GM12878 (cell line): ENCODE measurements around the gene B3GNT4. TPM values are rescaled to one million over a fixed set of nuclear protein-coding genes. Genes with fewer than 3 reads are reported as not detected.

Source experiments
- ATAC-seq: fragments of 200-7000 bp; cut with Tn5 transposase; 3 replicates; pipeline ENCODE4 v1.9.1; 2020; ENCODE audit warnings: mild to moderate bottlenecking, moderate library complexity
- BruUV-seq: library from RNA; stranded (reverse); fragments of 400-500 nt; replicated peaks from 2 replicates; lab custom pipeline; 2021; lab: Mats Ljungman, UMichigan
- CTCF ChIA-PET: fragments of 300-600 bp; sonication (Branson Sonifier 250); formaldehyde crosslinking; extraction: SDS; loops from one replicate; lab custom pipeline; 2021; ENCODE audit warnings: inconsistent platforms; lab: Yijun Ruan, JAX
- POLR2A ChIA-PET: fragments of 350-600 bp; formaldehyde crosslinking; extraction: SDS; loops from one replicate; lab custom pipeline; 2021; ENCODE audit warnings: inconsistent platforms; lab: Charles Lee
- RAD21 ChIA-PET: fragments of 300-600 bp; sonication (Branson Sonifier 250); formaldehyde crosslinking; loops from one replicate; lab custom pipeline; 2023; ENCODE audit warnings: antibody characterized with exemption; ENCODE audit not compliant: unreplicated experiment; lab: Charles Lee
- SMC1A ChIA-PET: fragments of 300-600 bp; sonication (Branson Sonifier 250); formaldehyde crosslinking; loops from one replicate; lab custom pipeline; 2023; ENCODE audit not compliant: unreplicated experiment, uncharacterized antibody; lab: Charles Lee
- DNase-seq: peaks from one replicate; pipeline ENCODE4 v3.0.0-alpha.2; 2011; ENCODE audit warnings: low read depth, low spot score
- FAIRE-seq: peaks from 3 replicates; lab custom pipeline; 2011; peaks lifted over from hg19 to GRCh38; lab: Jason Lieb, UNC
- H2AFZ ChIP-seq: 2 replicates; pipeline ENCODE4 v1.6.0; 2011; ENCODE audit warnings: low read depth, low read length, control low read depth; ENCODE audit not compliant: control insufficient read depth
- H3K27ac ChIP-seq: 2 replicates; pipeline ENCODE4 v1.5.1; 2011; ENCODE audit warnings: control low read depth; ENCODE audit not compliant: control insufficient read depth, insufficient read depth
- H3K27me3 ChIP-seq, 2 experiments: replicated peaks in 1 of 2; 2 replicates each; pipeline versions ENCODE4 v1.6.0 to v1.6.1; 2011; ENCODE audit warnings: low read length in 1 of 2; ENCODE audit not compliant: control insufficient read depth in 2 of 2, insufficient read depth in 2 of 2
- H3K36me3 ChIP-seq, 2 experiments: 2 replicates each; pipeline ENCODE4 v1.5.1; 2011; ENCODE audit warnings: low read length in 1 of 2; ENCODE audit not compliant: control insufficient read depth in 2 of 2, insufficient read depth in 2 of 2
- H3K4me1 ChIP-seq: 2 replicates; pipeline ENCODE4 v1.6.1; 2011; ENCODE audit warnings: mild to moderate bottlenecking, low read length, moderate library complexity, mixed read lengths; ENCODE audit not compliant: control insufficient read depth, insufficient read depth
- H3K4me2 ChIP-seq: 2 replicates; pipeline ENCODE4 v1.6.0; 2011; ENCODE audit warnings: control low read depth; ENCODE audit not compliant: control insufficient read depth, insufficient read depth
- H3K4me3 ChIP-seq: fragments of 200-600 bp; sonication (generic); 2 replicates; pipeline ENCODE4 v1.5.1; 2016
- H3K79me2 ChIP-seq: 2 replicates; pipeline ENCODE4 v1.6.0; 2011; ENCODE audit warnings: low read length; ENCODE audit not compliant: control insufficient read depth, insufficient read depth
- H3K9ac ChIP-seq: 2 replicates; pipeline ENCODE4 v1.8.0; 2011; ENCODE audit warnings: low read length, control low read depth, mixed read lengths; ENCODE audit not compliant: control insufficient read depth, insufficient read depth
- H3K9me3 ChIP-seq: replicated peaks from 3 replicates; pipeline ENCODE4 v1.5.1; 2011; ENCODE audit warnings: mild to moderate bottlenecking, low read length; ENCODE audit not compliant: control insufficient read depth, insufficient read depth
- H4K20me1 ChIP-seq: 2 replicates; pipeline ENCODE4 v1.6.0; 2011; ENCODE audit not compliant: control insufficient read depth, insufficient read depth
- BHLHE40 ChIP-seq, 2 experiments: fragments of 450-650 bp in 1 of 2; IDR thresholded peaks; 2 replicates each; pipeline ENCODE4 v1.6.1; 2011 to 2017; ENCODE audit warnings: low read depth in 2 of 2, borderline replicate concordance in 1 of 2, improper control_type of control experiment in 1 of 2, low read length in 1 of 2, mild to moderate bottlenecking in 1 of 2
- HDAC6 ChIP-seq: fragments of 200-600 bp; sonication (generic); IDR thresholded peaks from one replicate; pipeline ENCODE4 v1.8.0; 2017; ENCODE audit warnings: antibody characterized with exemption; ENCODE audit not compliant: unreplicated experiment
- HDGF ChIP-seq: fragments of 450-650 bp; IDR thresholded peaks from 2 replicates; pipeline ENCODE4 v1.6.1; 2016; ENCODE audit warnings: antibody characterized with exemption
- IKZF2 ChIP-seq, 2 experiments: fragments of 450-650 bp; IDR thresholded peaks; 2 replicates each; pipeline ENCODE4 v1.6.1; 2017; ENCODE audit warnings: mild to moderate bottlenecking in 2 of 2, moderate library complexity in 2 of 2
- MEF2A ChIP-seq: IDR thresholded peaks from 2 replicates; pipeline ENCODE4 v1.6.1; 2011; ENCODE audit warnings: low read depth, mild to moderate bottlenecking, low read length, moderate library complexity; ENCODE audit not compliant: insufficient read depth
- MXI1 ChIP-seq: fragments of 150-350 bp; IDR thresholded peaks from 2 replicates; pipeline ENCODE4 v1.6.1; 2011; ENCODE audit warnings: low read depth, mild to moderate bottlenecking, inconsistent platforms, low read length, improper control_type of control experiment
- POLR2AphosphoS5 ChIP-seq: IDR thresholded peaks from 2 replicates; pipeline ENCODE4 v1.6.1; 2011; ENCODE audit warnings: mild to moderate bottlenecking, low read length, inconsistent platforms
- SMARCA5 ChIP-seq: fragments of 450-650 bp; IDR thresholded peaks from 2 replicates; pipeline ENCODE4 v1.6.1; 2017; ENCODE audit warnings: mild to moderate bottlenecking
- SPI1 ChIP-seq: IDR thresholded peaks from 2 replicates; pipeline ENCODE4 v1.6.1; 2011; ENCODE audit warnings: low read depth, mild to moderate bottlenecking, low read length, moderate library complexity, borderline replicate concordance; ENCODE audit not compliant: insufficient read depth
- TBL1XR1 ChIP-seq: IDR thresholded peaks from 2 replicates; pipeline ENCODE4 v1.6.1; 2012; ENCODE audit warnings: low read depth, low read length, improper control_type of control experiment
- ZNF207 ChIP-seq: fragments of 450-650 bp; IDR thresholded peaks from 2 replicates; pipeline ENCODE4 v1.6.1; 2014; ENCODE audit warnings: antibody characterized with exemption, mild to moderate bottlenecking, borderline replicate concordance
- WGBS: methylation state at CpG from one replicate; pipeline ENCODE4 v1.1.6; 2016; ENCODE audit warnings: low lambda C conversion rate; ENCODE audit not compliant: insufficient replicate concordance, insufficient coverage; ENCODE audit errors: missing lambda C conversion rate; 5-methylcytosine and 5-hydroxymethylcytosine counted together
- in situ Hi-C: fragments of 300-500 bp; cut with MboI; formaldehyde crosslinking; loops from 9 replicates; pipeline ENCODE4 v1.14.3; 2018; ENCODE audit warnings: mixed read lengths
- intact Hi-C: fragments of 100-400 bp; cut with micrococcal nuclease; formaldehyde crosslinking; loops from one replicate; pipeline ENCODE4 v1.14.2; 2022; ENCODE audit not compliant: unreplicated experiment
- polyA plus RNA-seq, 11 experiments: library from polyadenylated mRNA; depleted of rRNA in 4 of 11; unstranded in 6 of 11; stranded (reverse) in 5 of 11; fragments of >200 nt; fragmentation: Nextera tagmentation in 4 of 11; fragmentation: Illumina TruSeq in 1 of 11; extraction: Ambion mirVana in 4 of 11; extraction: Trizol in 1 of 11; gene quantifications; 1 replicate in 1 of 11; 2 replicates in 10 of 11; pipeline versions ENCODE4 v1.2.1 to v1.2.3, GENCODE V29; 2011 to 2016; ENCODE audit warnings: inconsistent platforms in 2 of 11, missing spikeins in 2 of 11, low read depth in 1 of 11
- total RNA-seq, 4 experiments: library from RNA; depleted of rRNA in 3 of 4; stranded (reverse); fragments of >200 nt in 3 of 4; fragmentation: Illumina TruSeq in 1 of 4; extraction: Trizol in 1 of 4; gene quantifications; 2 replicates each; pipeline versions ENCODE4 v1.2.1 to v1.2.3, GENCODE V29; 2013 to 2021
- TF ChIP-seq, protein P1 (sequence below): fragments of 450-650 bp; formaldehyde crosslinking; IDR thresholded peaks from 2 replicates; pipeline ENCODE4 v1.4.0; 2022; ENCODE audit warnings: mild to moderate bottlenecking, moderate library complexity
- TF ChIP-seq, protein P2 (sequence below): fragments of 450-650 bp; IDR thresholded peaks from 2 replicates; pipeline ENCODE4 v1.6.1; 2017; ENCODE audit warnings: mild to moderate bottlenecking, moderate library complexity
- TF ChIP-seq, protein P3 (sequence below): IDR thresholded peaks from 2 replicates; pipeline ENCODE4 v1.6.1; 2012; ENCODE audit warnings: low read depth, low read length, improper control_type of control experiment

B3GNT4 gene
- total and polyA plus RNA-seq, 10 of the 15 experiments (the other 5 are each of a cell fraction or from before 2014, with no cell fraction given): 0.04 to 0.95 (median 0.88) TPM; not detected in 7

DNA sequence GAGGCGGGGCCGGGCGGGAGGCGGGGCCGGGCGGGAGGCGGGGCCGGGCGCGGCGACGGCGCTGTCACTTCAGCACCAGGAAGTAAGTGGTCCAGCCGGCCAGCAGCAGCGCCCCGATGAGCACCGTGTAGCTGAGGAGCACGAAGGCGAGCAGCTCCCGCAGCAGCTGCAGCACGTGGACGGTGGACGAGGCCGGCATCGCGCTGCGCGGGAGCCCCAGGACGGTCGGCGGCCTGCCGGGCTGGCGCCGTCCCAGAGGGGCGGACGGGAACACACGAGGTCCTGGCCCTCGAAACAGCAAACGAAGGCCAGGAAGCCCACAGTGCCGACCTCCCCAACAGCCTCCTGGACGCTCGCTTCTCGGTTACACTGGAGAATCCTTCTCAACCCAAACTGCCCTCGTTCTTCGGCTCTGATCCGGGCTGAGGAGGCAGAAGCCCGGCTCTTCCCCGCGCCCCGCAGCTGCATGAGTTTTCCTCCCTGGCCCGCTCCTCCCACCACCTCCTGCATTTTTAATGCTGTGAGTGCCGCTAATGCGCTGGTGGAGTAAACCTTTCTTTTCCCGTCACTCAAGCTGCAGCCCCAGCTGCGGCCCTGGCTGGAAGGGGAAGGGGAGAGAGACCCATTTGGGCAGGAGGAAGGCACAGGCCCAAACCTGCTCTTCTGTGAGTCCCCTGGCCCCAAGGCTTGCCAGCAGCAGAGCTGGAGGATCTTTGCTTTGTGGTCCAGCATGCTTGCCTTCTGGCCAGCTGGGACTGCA is 23.0 kb downstream of the B3GNT4 start:
- H3K27ac ChIP-seq: no peak overlapping the region
- no peak for TF ChIP-seq ZNF207
- no peak for TF ChIP-seq HDGF
- TF ChIP-seq SMARCA5: no peak
- TF ChIP-seq MEF2A: no peak
- TF ChIP-seq, protein P1, sequence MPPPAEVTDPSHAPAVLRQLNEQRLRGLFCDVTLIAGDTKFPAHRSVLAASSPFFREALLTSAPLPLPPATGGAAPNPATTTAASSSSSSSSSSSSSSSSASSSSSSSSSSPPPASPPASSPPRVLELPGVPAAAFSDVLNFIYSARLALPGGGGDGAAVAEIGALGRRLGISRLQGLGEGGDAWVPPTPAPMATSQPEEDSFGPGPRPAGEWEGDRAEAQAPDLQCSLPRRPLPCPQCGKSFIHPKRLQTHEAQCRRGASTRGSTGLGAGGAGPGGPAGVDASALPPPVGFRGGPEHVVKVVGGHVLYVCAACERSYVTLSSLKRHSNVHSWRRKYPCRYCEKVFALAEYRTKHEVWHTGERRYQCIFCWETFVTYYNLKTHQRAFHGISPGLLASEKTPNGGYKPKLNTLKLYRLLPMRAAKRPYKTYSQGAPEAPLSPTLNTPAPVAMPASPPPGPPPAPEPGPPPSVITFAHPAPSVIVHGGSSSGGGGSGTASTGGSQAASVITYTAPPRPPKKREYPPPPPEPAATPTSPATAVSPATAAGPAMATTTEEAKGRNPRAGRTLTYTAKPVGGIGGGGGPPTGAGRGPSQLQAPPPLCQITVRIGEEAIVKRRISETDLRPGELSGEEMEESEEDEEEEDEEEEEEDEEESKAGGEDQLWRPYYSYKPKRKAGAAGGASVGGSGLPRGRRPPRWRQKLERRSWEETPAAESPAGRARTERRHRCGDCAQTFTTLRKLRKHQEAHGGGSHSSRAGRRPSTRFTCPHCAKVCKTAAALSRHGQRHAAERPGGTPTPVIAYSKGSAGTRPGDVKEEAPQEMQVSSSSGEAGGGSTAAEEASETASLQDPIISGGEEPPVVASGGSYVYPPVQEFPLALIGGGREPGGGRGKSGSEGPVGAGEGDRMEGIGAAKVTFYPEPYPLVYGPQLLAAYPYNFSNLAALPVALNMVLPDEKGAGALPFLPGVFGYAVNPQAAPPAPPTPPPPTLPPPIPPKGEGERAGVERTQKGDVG (CRISPR knock-in tag): no peak
- no peak for TF ChIP-seq POLR2AphosphoS5
- TF ChIP-seq MXI1: peak; percentile 95
- TF ChIP-seq, protein P2, sequence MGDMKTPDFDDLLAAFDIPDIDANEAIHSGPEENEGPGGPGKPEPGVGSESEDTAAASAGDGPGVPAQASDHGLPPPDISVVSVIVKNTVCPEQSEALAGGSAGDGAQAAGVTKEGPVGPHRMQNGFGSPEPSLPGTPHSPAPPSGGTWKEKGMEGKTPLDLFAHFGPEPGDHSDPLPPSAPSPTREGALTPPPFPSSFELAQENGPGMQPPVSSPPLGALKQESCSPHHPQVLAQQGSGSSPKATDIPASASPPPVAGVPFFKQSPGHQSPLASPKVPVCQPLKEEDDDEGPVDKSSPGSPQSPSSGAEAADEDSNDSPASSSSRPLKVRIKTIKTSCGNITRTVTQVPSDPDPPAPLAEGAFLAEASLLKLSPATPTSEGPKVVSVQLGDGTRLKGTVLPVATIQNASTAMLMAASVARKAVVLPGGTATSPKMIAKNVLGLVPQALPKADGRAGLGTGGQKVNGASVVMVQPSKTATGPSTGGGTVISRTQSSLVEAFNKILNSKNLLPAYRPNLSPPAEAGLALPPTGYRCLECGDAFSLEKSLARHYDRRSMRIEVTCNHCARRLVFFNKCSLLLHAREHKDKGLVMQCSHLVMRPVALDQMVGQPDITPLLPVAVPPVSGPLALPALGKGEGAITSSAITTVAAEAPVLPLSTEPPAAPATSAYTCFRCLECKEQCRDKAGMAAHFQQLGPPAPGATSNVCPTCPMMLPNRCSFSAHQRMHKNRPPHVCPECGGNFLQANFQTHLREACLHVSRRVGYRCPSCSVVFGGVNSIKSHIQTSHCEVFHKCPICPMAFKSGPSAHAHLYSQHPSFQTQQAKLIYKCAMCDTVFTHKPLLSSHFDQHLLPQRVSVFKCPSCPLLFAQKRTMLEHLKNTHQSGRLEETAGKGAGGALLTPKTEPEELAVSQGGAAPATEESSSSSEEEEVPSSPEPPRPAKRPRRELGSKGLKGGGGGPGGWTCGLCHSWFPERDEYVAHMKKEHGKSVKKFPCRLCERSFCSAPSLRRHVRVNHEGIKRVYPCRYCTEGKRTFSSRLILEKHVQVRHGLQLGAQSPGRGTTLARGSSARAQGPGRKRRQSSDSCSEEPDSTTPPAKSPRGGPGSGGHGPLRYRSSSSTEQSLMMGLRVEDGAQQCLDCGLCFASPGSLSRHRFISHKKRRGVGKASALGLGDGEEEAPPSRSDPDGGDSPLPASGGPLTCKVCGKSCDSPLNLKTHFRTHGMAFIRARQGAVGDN: peak; percentile 90
- peak in 1 of 2 experiments; percentile 75; a peak in 2 of 4 replicates for TF ChIP-seq BHLHE40 (IDR thresholded peaks at IDR 0.05; ENCODE audit: borderline replicate concordance in 1 of 2, low read depth in 2 of 2, low read length in 1 of 2)
- no peak for TF ChIP-seq IKZF2 (IDR thresholded peaks at IDR 0.05)
- TF ChIP-seq, protein P3, sequence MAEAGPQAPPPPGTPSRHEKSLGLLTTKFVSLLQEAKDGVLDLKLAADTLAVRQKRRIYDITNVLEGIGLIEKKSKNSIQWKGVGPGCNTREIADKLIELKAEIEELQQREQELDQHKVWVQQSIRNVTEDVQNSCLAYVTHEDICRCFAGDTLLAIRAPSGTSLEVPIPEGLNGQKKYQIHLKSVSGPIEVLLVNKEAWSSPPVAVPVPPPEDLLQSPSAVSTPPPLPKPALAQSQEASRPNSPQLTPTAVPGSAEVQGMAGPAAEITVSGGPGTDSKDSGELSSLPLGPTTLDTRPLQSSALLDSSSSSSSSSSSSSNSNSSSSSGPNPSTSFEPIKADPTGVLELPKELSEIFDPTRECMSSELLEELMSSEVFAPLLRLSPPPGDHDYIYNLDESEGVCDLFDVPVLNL: no peak
- no peak for TF ChIP-seq SPI1
- no peak for TF ChIP-seq TBL1XR1
- no peak for TF ChIP-seq HDAC6

More for the DNA sequence above, 23.0 kb downstream of the B3GNT4 start:
- Histone ChIP-seq H4K20me1 (no peaks in the 10 kb centered on the region; the same call in 1 of the 2 replicates), H3K9ac (no peak overlapping the region), H3K79me2 (peaks cover 23% of the 10 kb centered on the region), H3K4me1 (peaks cover 16% of the 10 kb centered on the region), H3K27me3 (no peaks in the 10 kb centered on the region), H3K4me3 (peak overlapping the region; percentile 65), H3K36me3 (peaks cover 0 to 6% of the 10 kb centered on the region in 2 experiments; a peak in 3 of 4 replicates), H3K9me3 (no peaks in the 10 kb centered on the region), H3K4me2 (peak overlapping the region; percentile 96), H2AFZ (peak overlapping the region; percentile 82)
- DNase-seq (no peak), ATAC-seq (peak; percentile 73), FAIRE-seq (no peak)
- POLR2A ChIA-PET: interaction anchor here (0.6 to 1.5 kb wide), 7 partner anchors 10 to 805 kb away, joined by 3 to 4 read pairs (median 4); no protein-coding TSS in a partner anchor
- SMC1A ChIA-PET: interaction anchor here (0.5 to 1.8 kb wide), 6 partner anchors 14 to 338 kb away, joined by 3 to 7 read pairs (median 4); partner anchors contain the start of genes PSMD9 and VPS33A
- no TSS peak for BruUV-seq
- intact Hi-C loops: loop anchor here (1.0 kb wide), 1 partner anchor 40 kb away; the partner anchor contains the start of gene VPS33A
- RAD21 ChIA-PET: interaction anchor here (0.9 to 1.2 kb wide), 3 partner anchors 40 to 308 kb away, joined by 3 to 10 read pairs (median 3); partner anchors contain the start of gene CFAP251
- CTCF ChIA-PET: interaction anchor here (2.3 to 2.4 kb wide), 2 partner anchors 41 to 130 kb away, joined by 6 to 9 read pairs; no protein-coding TSS in a partner anchor
- WGBS: 13% methylated on average over 41 of the region's 55 CpGs
- in situ Hi-C loops: no loop called here
